GM23248 (cell line): Measurements from ENCODE around the gene GNPTG. TPM values are rescaled to one million over a fixed set of nuclear protein-coding genes. Genes with fewer than 3 reads are reported as not detected.

Experiments used
- DNase-seq: peaks from one replicate; pipeline ENCODE4 v3.0.0-alpha.2; 2015
- H2AFZ ChIP-seq: fragments of 200-600 bp; sonication (generic); 2 replicates; pipeline ENCODE4 v1.6.1; 2016; ENCODE audit warnings: antibody characterized with exemption
- H3F3A ChIP-seq: fragments of 200-600 bp; sonication (generic); 2 replicates; pipeline ENCODE4 v1.6.1; 2016; ENCODE audit warnings: mild to moderate bottlenecking, antibody characterized with exemption, mixed run types; ENCODE audit not compliant: insufficient read depth
- H3K27ac ChIP-seq: fragments of 200-600 bp; sonication (generic); 2 replicates; pipeline ENCODE4 v1.5.1; 2016; ENCODE audit warnings: mild to moderate bottlenecking
- H3K27me3 ChIP-seq: fragments of 200-600 bp; sonication (generic); replicated peaks from 2 replicates; pipeline ENCODE4 v1.6.1; 2016; ENCODE audit warnings: mild to moderate bottlenecking; ENCODE audit not compliant: insufficient read depth
- H3K36me3 ChIP-seq: fragments of 200-600 bp; sonication (generic); 2 replicates; pipeline ENCODE4 v1.6.1; 2016; ENCODE audit warnings: low read depth, mild to moderate bottlenecking
- H3K4me1 ChIP-seq: fragments of 200-600 bp; sonication (generic); 2 replicates; pipeline ENCODE4 v1.6.1; 2016; ENCODE audit warnings: mild to moderate bottlenecking; ENCODE audit not compliant: insufficient read depth
- H3K4me2 ChIP-seq: fragments of 200-600 bp; sonication (generic); one replicate; pipeline ENCODE4 v1.6.1; 2016; ENCODE audit warnings: mild to moderate bottlenecking; ENCODE audit not compliant: unreplicated experiment
- H3K4me3 ChIP-seq: fragments of 200-600 bp; sonication (generic); 2 replicates; pipeline ENCODE4 v1.5.1; 2016; ENCODE audit warnings: mild to moderate bottlenecking
- H3K79me2 ChIP-seq: fragments of 200-600 bp; sonication (generic); 2 replicates; pipeline ENCODE4 v1.6.1; 2016; ENCODE audit warnings: mild to moderate bottlenecking; ENCODE audit not compliant: insufficient read depth
- H3K9ac ChIP-seq: fragments of 200-600 bp; sonication (generic); 2 replicates; pipeline ENCODE4 v1.6.1; 2016; ENCODE audit warnings: mild to moderate bottlenecking
- H3K9me2 ChIP-seq: fragments of 200-600 bp; sonication (generic); 2 replicates; pipeline ENCODE4 v1.6.1; 2016; ENCODE audit warnings: mixed run types, mild to moderate bottlenecking, moderate library complexity; ENCODE audit not compliant: insufficient read depth
- H3K9me3 ChIP-seq: fragments of 200-600 bp; sonication (generic); one replicate; pipeline ENCODE4 v1.6.1; 2017; ENCODE audit warnings: low read depth
- H4K20me1 ChIP-seq: fragments of 200-600 bp; sonication (generic); 2 replicates; pipeline ENCODE4 v1.6.0; 2016; ENCODE audit not compliant: insufficient read depth
- EZH2 ChIP-seq: fragments of 200-600 bp; sonication (generic); IDR thresholded peaks from 2 replicates; pipeline ENCODE4 v1.6.1; 2018; ENCODE audit warnings: antibody characterized with exemption, mild to moderate bottlenecking; ENCODE audit not compliant: insufficient read depth, poor library complexity, severe bottlenecking
- EZH2phosphoT487 ChIP-seq: fragments of 200-600 bp; sonication (generic); IDR thresholded peaks from 2 replicates; pipeline ENCODE4 v1.6.1; 2018; ENCODE audit warnings: antibody characterized with exemption, moderate library complexity, mild to moderate bottlenecking, low read depth; ENCODE audit not compliant: insufficient read depth
- WGBS, 2 experiments: methylation state at CpG; one replicate each; pipeline ENCODE4 v1.1.6; 2015 to 2017; ENCODE audit warnings: low lambda C conversion rate in 2 of 2, low coverage in 1 of 2; ENCODE audit errors: missing lambda C conversion rate in 2 of 2; 5-methylcytosine and 5-hydroxymethylcytosine counted together
- in situ Hi-C: fragments of 300-500 bp; cut with MboI; formaldehyde crosslinking; loops from 2 replicates; pipeline ENCODE4 v1.15.0; 2020
- polyA plus RNA-seq: library from polyadenylated mRNA; unstranded; fragments of >200 nt; fragmentation: Nextera tagmentation; extraction: Ambion mirVana; gene quantifications from 2 replicates; pipeline ENCODE4 v1.2.1, GENCODE V29; 2016
- total RNA-seq: library from RNA; depleted of rRNA; stranded (reverse); fragments of >200 nt; shearing (Covaris generic); gene quantifications from 2 replicates; pipeline ENCODE4 v1.2.3, GENCODE V29; 2014

Gene GNPTG
- total and polyA plus RNA-seq, 2 experiments from 2014 or later = 85.8 to 99.9 TPM

DNA sequence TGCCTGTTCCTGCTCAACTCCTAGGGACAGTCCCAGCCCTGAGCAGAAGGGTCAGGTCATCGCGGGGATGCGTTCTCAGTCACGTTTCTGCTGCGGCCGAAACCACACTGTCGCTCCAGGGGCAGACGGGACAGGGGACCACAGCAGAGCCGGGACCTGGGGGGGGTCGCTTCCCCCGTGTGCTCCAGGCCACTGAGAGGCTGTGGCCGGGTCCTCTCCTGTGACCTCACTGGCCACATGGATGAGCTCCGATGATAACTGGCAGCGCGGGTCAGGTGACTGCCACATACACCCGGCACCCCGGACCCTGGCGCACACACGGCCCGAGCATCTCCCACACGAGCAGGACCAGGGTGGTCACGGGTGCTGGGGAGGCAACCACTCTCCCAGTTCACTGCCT lies 12.8 kb downstream of the GNPTG start:
- peaks cover 44% of the 10 kb centered on the region for H3K79me2 ChIP-seq
- 86 to 88% methylated on average over 21 to 22 of the region's 22 CpGs for WGBS, 2 experiments
- H3K4me1 ChIP-seq = no peaks in the 10 kb centered on the region
- H4K20me1 ChIP-seq = no peaks in the 10 kb centered on the region
- no peak overlapping the region for H3K27ac ChIP-seq
- H3K4me2 ChIP-seq = no peak overlapping the region
- H3K27me3 ChIP-seq = no peaks in the 10 kb centered on the region
- DNase-seq = no peak
- H3F3A ChIP-seq = no peaks in the 10 kb centered on the region
- TF ChIP-seq EZH2 (no peak), EZH2phosphoT487 (no peak)
- in situ Hi-C loops = no loop called here
- no peak overlapping the region for H2AFZ ChIP-seq
- no peaks in the 10 kb centered on the region for H3K9me2 ChIP-seq
- H3K9me3 ChIP-seq = no peaks in the 10 kb centered on the region
- H3K9ac ChIP-seq = no peak overlapping the region
- peaks cover 14% of the 10 kb centered on the region for H3K36me3 ChIP-seq
- no peak overlapping the region for H3K4me3 ChIP-seq

DNA sequence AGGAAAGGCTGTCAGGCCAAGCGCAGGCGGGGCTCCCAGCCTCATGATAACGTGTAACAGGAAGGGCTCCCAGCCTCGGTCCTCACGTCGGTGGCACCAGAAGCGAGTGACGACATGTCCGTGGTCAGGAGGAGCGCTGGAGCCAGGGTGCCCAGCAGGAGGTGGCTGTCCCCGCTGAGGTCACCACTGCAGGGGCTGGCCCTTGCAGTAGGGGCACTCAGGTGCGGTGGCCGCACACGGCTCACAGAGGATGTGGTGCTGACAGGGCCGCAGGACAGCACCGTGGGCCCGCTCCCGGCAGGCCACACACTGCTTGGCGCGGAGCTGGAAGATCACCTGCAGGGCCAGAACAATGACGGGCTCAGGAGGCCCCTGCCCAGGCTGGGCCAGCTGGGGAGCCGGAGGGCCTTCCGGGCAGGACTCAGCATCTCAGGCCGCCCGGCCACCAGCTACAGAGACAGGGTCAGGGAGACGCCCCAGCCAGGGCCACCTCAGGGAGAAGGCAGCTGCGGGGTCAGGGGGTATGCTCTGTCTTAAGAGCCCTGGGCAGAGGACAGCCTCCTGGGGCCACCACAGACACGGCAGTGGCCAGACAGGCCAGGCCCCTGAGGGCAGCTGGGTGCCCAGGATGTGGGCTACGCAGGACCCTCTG lies 14.5 kb downstream of the GNPTG start:
- in situ Hi-C loops = no loop called here
- H3K4me1 ChIP-seq = no peaks in the 10 kb centered on the region
- H3K36me3 ChIP-seq = peaks cover 14% of the 10 kb centered on the region
- H3F3A ChIP-seq = no peaks in the 10 kb centered on the region
- WGBS, 2 experiments = 91% methylated on average over 29 of the region's 29 CpGs
- no peaks in the 10 kb centered on the region for H3K27me3 ChIP-seq
- H3K4me2 ChIP-seq = no peak overlapping the region
- no peaks in the 10 kb centered on the region for H4K20me1 ChIP-seq
- no peak overlapping the region for H2AFZ ChIP-seq
- no peak overlapping the region for H3K9ac ChIP-seq
- no peaks in the 10 kb centered on the region for H3K9me2 ChIP-seq
- no peak overlapping the region for H3K4me3 ChIP-seq
- peaks cover 27% of the 10 kb centered on the region for H3K79me2 ChIP-seq
- no peaks in the 10 kb centered on the region for H3K9me3 ChIP-seq
- no peak for TF ChIP-seq EZH2phosphoT487
- TF ChIP-seq EZH2 = no peak
- no peak overlapping the region for H3K27ac ChIP-seq
- DNase-seq = no peak

GRCh38 chr16:1366712-1367299 lies 15.1 kb downstream of the GNPTG start:
- in situ Hi-C loops = no loop called here
- Histone ChIP-seq H3K9ac (no peak overlapping the region), H3K27ac (no peak overlapping the region), H3K4me2 (no peak overlapping the region), H3K4me1 (no peaks in the 10 kb centered on the region), H3K4me3 (no peak overlapping the region), H3K9me2 (no peaks in the 10 kb centered on the region), H3F3A (no peaks in the 10 kb centered on the region), H3K36me3 (peaks cover 14% of the 10 kb centered on the region), H2AFZ (no peak overlapping the region), H3K9me3 (no peaks in the 10 kb centered on the region), H3K27me3 (no peaks in the 10 kb centered on the region), H4K20me1 (no peaks in the 10 kb centered on the region), H3K79me2 (peaks cover 21% of the 10 kb centered on the region)
- DNase-seq = no peak
- TF ChIP-seq EZH2phosphoT487 = no peak
- TF ChIP-seq EZH2 = no peak
- WGBS, 2 experiments = 93 to 94% methylated on average over 16 to 18 of the region's 24 CpGs

DNA sequence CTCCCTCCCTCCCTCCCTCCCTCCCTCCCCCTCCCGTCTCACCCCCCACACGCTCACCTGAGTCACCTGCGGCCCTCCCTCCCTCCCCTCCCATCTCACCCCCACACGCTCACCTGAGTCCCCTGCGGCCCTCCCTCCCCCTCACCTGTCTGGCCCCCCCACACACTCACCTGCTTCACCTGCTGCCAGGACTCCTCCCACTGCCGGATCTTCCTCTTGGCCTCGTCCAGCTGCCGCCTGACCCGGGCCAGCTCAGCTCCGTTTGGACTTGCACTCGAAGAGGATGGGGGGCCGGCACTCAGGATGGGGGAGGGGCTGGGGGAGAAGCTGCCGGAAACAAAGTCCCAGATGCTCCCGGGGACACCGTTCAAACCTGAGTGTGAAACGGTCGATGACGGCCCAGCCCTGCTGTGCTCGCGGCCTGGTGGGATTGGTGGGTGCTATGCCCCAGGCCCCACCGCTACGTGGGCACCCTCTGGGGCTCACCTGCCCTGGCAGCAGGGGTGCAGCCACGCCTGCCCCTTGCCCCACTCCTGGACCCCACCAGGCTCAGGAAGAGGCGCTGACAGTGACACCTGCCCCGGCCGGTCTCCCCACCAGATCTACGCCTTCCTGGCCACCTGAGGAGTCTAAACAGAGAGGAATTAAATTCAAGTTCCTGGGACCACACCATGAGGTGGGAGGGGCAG lies 15.9 kb downstream of the GNPTG start:
- in situ Hi-C loops = no loop called here
- no peaks in the 10 kb centered on the region for H4K20me1 ChIP-seq
- no peak overlapping the region for H3K27ac ChIP-seq
- WGBS, 2 experiments = 77 to 78% methylated on average over 18 to 27 of the region's 27 CpGs
- H3K79me2 ChIP-seq = peaks cover 13% of the 10 kb centered on the region
- no peaks in the 10 kb centered on the region for H3K9me2 ChIP-seq
- no peaks in the 10 kb centered on the region for H3K27me3 ChIP-seq
- H3K4me2 ChIP-seq = no peak overlapping the region
- H3K9me3 ChIP-seq = no peaks in the 10 kb centered on the region
- no peak overlapping the region for H3K4me3 ChIP-seq
- no peak overlapping the region for H3K9ac ChIP-seq
- H3K4me1 ChIP-seq = no peaks in the 10 kb centered on the region
- no peaks in the 10 kb centered on the region for H3F3A ChIP-seq
- TF ChIP-seq EZH2 (no peak), EZH2phosphoT487 (no peak)
- no peak overlapping the region for H2AFZ ChIP-seq
- peaks cover 13% of the 10 kb centered on the region for H3K36me3 ChIP-seq
- no peak for DNase-seq
